ENCODE data around the gene NAE1. TPM values are rescaled to one million over a fixed set of nuclear protein-coding genes. Genes with fewer than 3 reads are reported as not detected.
A peak's percentile ranks its signal among the peaks of the same experiment; 100 is the strongest.

NAE1 gene
- total RNA-seq, 2 experiments from 2014 or later = 81.1 to 88.5 TPM

GRCh38 chr16:66847533-66848067, 16.8 kb upstream of the NAE1 start:
- H3K4me1 Mint-ChIP-seq = peaks cover 20% of the 10 kb centered on the region
- CTCF ChIA-PET = interaction anchor here (0.9 to 6.1 kb wide), 3 partner anchors 9 to 20 kb away, joined by 3 to 46 read pairs (median 6); partner anchors contain the start of gene NAE1
- DNase-seq (no peak), ATAC-seq (no peak)
- no peaks in the 10 kb centered on the region for H3K36me3 Mint-ChIP-seq
- H3K27ac Mint-ChIP-seq = no peak overlapping the region
- no peaks in the 10 kb centered on the region for H3K9me3 Mint-ChIP-seq (ENCODE audit: low read depth)
- H3K27me3 Mint-ChIP-seq = peaks cover 35% of the 10 kb centered on the region
- H3K4me3 Mint-ChIP-seq = no peak overlapping the region

GRCh38 chr16:66846831-66847230, 16.1 kb upstream of the NAE1 start:
- H3K9me3 Mint-ChIP-seq (ENCODE audit: low read depth) = no peaks in the 10 kb centered on the region
- CTCF ChIA-PET = interaction anchor here (0.9 to 6.1 kb wide), 3 partner anchors 10 to 21 kb away, joined by 3 to 46 read pairs (median 6); partner anchors contain the start of gene NAE1
- H3K4me3 Mint-ChIP-seq = no peak overlapping the region
- H3K36me3 Mint-ChIP-seq = no peaks in the 10 kb centered on the region
- H3K27me3 Mint-ChIP-seq = peaks cover 38% of the 10 kb centered on the region
- peaks cover 20% of the 10 kb centered on the region for H3K4me1 Mint-ChIP-seq
- no peak for ATAC-seq
- DNase-seq = no peak
- no peak overlapping the region for H3K27ac Mint-ChIP-seq

- CTCF ChIA-PET = interaction anchor here (2.2 to 6.1 kb wide), 2 partner anchors 10 to 22 kb away, joined by 6 to 46 read pairs; no protein-coding TSS in a partner anchor
- ATAC-seq (no peak), DNase-seq (no peak)
- H3K36me3 Mint-ChIP-seq = no peaks in the 10 kb centered on the region
- no peaks in the 10 kb centered on the region for H3K9me3 Mint-ChIP-seq (ENCODE audit: low read depth)
- peaks cover 20% of the 10 kb centered on the region for H3K4me1 Mint-ChIP-seq
- H3K27me3 Mint-ChIP-seq = peaks cover 43% of the 10 kb centered on the region
- H3K4me3 Mint-ChIP-seq = no peak overlapping the region
- H3K27ac Mint-ChIP-seq = no peak overlapping the region
Observed at GRCh38 chr16:66846266-66846665, 15.5 kb upstream of the NAE1 start.

DNA sequence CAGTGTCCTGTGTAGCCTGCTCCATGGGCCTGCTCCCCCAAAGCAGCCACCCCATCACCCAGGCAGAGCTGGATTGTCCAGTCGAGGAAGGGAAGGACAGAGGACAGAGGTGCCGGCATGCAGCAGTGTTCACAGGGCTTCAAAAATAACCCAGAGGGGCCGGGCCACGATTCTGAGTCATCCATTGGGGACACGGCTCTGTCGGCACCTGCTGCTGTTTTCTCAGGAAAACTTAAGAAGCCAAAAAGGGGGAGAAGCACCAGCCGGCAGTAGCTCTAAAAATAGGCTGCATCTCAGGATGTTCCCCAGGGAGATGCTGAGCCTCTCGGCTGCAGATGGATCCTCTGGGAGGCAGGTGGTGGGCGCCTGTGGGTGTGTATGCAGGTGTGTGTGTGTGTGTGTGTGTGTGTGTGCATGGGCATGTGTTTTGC, 15.0 kb upstream of the NAE1 start:
- Mint-ChIP-seq H3K4me1 (peaks cover 20% of the 10 kb centered on the region), H3K4me3 (no peak overlapping the region)

DNA sequence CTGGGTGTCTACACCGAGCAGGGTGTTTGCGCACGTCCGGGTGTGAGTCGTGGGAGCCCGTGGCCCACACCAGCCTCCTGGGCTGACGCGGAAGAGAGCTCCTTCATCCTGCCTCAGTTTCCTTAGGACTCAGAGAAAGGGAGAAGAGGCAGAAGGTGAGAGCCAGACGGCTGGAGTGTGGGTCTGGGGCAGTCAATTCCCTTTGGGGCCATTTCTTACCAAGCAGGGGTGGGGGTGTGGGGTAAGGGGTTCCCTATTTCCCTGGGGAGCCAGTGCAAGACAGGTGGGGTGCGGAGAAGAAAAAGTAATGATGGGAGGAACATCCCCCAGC, 14.3 kb upstream of the NAE1 start:
- CTCF ChIA-PET = interaction anchor here (2.5 to 5.4 kb wide), 2 partner anchors 15 to 23 kb away, joined by 12 to 47 read pairs; partner anchors contain the start of gene NAE1
- Mint-ChIP-seq H3K36me3 (no peaks in the 10 kb centered on the region), H3K4me1 (peaks cover 20% of the 10 kb centered on the region), H3K4me3 (peak overlapping the region; percentile 36), H3K27ac (no peak overlapping the region), H3K9me3 (ENCODE audit: low read depth) (no peaks in the 10 kb centered on the region), H3K27me3 (peaks cover 44% of the 10 kb centered on the region)
- ATAC-seq = peak; percentile 24
- DNase-seq = no peak

More for the DNA sequence above, 15.0 kb upstream of the NAE1 start:
- no peak for DNase-seq
- no peak for ATAC-seq
- H3K27me3 Mint-ChIP-seq = peaks cover 43% of the 10 kb centered on the region
- no peak overlapping the region for H3K27ac Mint-ChIP-seq
- H3K9me3 Mint-ChIP-seq (ENCODE audit: low read depth) = no peaks in the 10 kb centered on the region
- no peaks in the 10 kb centered on the region for H3K36me3 Mint-ChIP-seq
- CTCF ChIA-PET = interaction anchor here (5.4 kb wide), 1 partner anchor 15 kb away, joined by 47 read pairs; the partner anchor contains the start of gene NAE1

DNA sequence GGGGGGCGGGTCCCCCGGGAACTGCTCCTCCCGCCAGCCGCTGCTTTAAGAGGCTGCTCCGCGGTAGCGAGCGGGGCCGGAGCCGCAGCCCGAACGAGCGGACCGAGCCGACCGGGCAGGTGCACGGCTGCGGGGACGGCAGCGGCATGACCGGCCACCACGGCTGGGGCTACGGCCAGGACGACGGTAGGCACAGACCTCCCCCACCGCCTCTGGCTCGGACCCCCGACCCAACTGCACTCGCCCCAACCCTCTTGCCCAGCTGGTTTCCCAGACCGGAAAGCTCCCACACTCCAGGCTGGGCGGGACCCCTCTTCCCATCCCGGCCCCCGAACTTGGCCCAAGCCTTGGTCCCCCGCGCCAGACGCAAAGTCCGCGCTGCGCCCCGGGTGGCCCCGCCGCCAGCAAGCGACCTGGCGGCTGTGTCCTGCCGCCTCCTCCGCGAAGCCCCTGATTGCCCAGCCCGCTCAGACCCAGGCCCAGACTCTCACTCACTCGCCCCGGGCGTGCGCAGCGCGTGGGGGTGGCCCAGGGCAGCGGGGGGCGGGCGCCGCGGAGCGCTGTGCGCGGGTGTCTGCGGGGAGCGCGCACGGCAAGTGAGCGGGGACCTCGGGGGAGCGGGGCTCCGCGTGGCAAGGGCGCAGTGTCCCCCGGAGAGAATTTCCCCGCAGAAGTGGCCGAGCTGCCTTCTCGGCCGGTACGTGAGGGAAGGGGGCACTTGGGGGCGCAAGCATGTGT, 13.7 kb upstream of the NAE1 start, which contains the start of gene CA7:
Gene CA7, plus strand, starts transcription at position 73 of the 738 bp plus-strand sequence. Its CDS starts 74 bp downstream, at position 147.
- CTCF ChIA-PET = interaction anchor here (2.5 to 5.4 kb wide), 2 partner anchors 14 to 23 kb away, joined by 12 to 47 read pairs; partner anchors contain the start of gene NAE1
- Mint-ChIP-seq H3K4me3 (peak within 1 kb of the TSS; percentile 36), H3K36me3 (no peaks in the 10 kb centered on the region), H3K27me3 (peaks cover 50% of the 10 kb centered on the region), H3K9me3 (ENCODE audit: low read depth) (no peaks in the 10 kb centered on the region), H3K27ac (no peak within 1 kb of the TSS), H3K4me1 (peaks cover 20% of the 10 kb centered on the region)
- peak; percentile 39 for ATAC-seq
- no peak for DNase-seq

- peaks cover 20% of the 10 kb centered on the region for H3K4me1 Mint-ChIP-seq
- no peak overlapping the region for H3K27ac Mint-ChIP-seq
- H3K27me3 Mint-ChIP-seq = peaks cover 55% of the 10 kb centered on the region
- H3K9me3 Mint-ChIP-seq (ENCODE audit: low read depth) = no peaks in the 10 kb centered on the region
- DNase-seq (no peak), ATAC-seq (no peak)
- CTCF ChIA-PET = interaction anchor here (2.5 to 5.4 kb wide), 2 partner anchors 14 to 24 kb away, joined by 12 to 47 read pairs; partner anchors contain the start of gene NAE1
- H3K4me3 Mint-ChIP-seq = no peak overlapping the region
- H3K36me3 Mint-ChIP-seq = no peaks in the 10 kb centered on the region
Observed at GRCh38 chr16:66844009-66844341, 13.2 kb upstream of the NAE1 start.

DNA sequence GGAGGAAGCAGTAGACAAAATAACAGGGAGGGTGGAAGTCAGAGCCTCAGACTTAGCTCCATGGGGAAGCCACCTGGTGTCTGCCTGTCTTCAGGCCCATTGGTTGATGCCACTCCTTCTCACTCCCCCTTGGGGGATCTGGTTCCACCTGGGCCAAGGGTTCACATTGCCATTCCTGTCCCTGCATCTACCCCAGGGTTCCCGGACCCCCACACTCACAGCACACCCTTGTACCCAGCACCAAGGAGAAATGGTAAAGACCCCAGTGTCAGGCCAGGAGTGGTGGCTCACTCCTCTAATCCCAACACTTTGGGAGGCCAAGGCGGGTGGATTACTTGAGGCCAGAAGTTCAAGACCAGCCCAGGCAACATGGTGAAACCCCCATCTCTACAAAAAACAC, 12.4 kb upstream of the NAE1 start:
- no peaks in the 10 kb centered on the region for H3K36me3 Mint-ChIP-seq
- ATAC-seq (no peak), DNase-seq (peak; percentile 31)
- H3K4me1 Mint-ChIP-seq = peaks cover 16% of the 10 kb centered on the region
- no peak overlapping the region for H3K4me3 Mint-ChIP-seq
- H3K27me3 Mint-ChIP-seq = peaks cover 63% of the 10 kb centered on the region
- no peaks in the 10 kb centered on the region for H3K9me3 Mint-ChIP-seq (ENCODE audit: low read depth)
- no peak overlapping the region for H3K27ac Mint-ChIP-seq
- CTCF ChIA-PET = interaction anchor here (2.5 to 5.4 kb wide), 2 partner anchors 13 to 25 kb away, joined by 12 to 47 read pairs; partner anchors contain the start of gene NAE1

DNA sequence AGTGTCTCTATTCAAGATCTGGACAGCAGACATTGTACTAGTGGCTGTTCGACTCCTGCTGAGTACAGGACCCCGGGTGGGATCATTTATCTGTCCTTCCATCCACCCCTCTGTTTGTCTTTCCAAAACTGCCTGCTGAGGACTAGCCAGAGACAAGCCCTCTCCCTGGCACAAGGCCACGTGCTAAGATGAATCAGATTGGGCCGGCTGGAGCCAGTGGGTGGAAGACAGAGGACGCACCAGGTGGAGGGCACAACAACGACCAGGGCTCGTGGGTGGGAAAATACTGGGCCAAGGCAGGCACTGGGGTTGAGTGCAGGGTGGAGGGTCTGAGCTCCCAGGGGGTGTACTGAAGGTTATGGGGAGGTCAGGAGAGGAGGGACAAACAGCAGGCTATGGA, 12.0 kb upstream of the NAE1 start:
- no peak for ATAC-seq
- H3K36me3 Mint-ChIP-seq = no peaks in the 10 kb centered on the region
- no peak overlapping the region for H3K27ac Mint-ChIP-seq
- H3K27me3 Mint-ChIP-seq = peaks cover 65% of the 10 kb centered on the region
- no peaks in the 10 kb centered on the region for H3K9me3 Mint-ChIP-seq (ENCODE audit: low read depth)
- CTCF ChIA-PET = interaction anchor here (1.1 to 5.4 kb wide), 3 partner anchors 12 to 30 kb away, joined by 3 to 47 read pairs (median 12); partner anchors contain the start of gene NAE1
- no peak overlapping the region for H3K4me3 Mint-ChIP-seq
- peaks cover 13% of the 10 kb centered on the region for H3K4me1 Mint-ChIP-seq
- peak; percentile 34 for DNase-seq

DNA sequence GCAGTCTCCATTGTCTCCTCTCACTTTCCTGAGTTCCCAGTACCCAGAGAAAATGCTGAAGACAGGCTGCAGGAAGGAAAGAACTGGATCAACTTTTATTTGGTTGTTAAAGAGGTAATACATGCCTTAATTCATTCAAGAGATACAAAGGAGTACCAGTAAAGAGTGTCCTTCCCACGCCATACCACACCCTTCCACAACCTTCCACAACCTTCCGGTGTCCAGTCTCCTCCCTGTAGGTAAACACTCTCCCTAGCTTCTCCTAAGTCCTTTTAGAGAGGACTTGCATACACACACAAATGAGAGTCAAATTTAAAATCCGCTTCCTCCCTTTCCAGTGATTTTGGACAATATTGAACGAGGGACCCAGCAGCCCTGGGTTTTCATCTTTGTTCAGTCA, 10.6 kb upstream of the NAE1 start:
- H3K27me3 Mint-ChIP-seq = peaks cover 71% of the 10 kb centered on the region
- peak; percentile 30 for DNase-seq
- no peak overlapping the region for H3K4me3 Mint-ChIP-seq
- peaks cover 9% of the 10 kb centered on the region for H3K4me1 Mint-ChIP-seq
- H3K27ac Mint-ChIP-seq = no peak overlapping the region
- no peak for ATAC-seq
- H3K36me3 Mint-ChIP-seq = no peaks in the 10 kb centered on the region
- no peaks in the 10 kb centered on the region for H3K9me3 Mint-ChIP-seq (ENCODE audit: low read depth)
- CTCF ChIA-PET = interaction anchor here (1.1 to 5.4 kb wide), 3 partner anchors 11 to 88 kb away, joined by 3 to 47 read pairs (median 4); partner anchors contain the start of gene NAE1

- no peak for ATAC-seq
- Mint-ChIP-seq H3K4me3 (no peak overlapping the region), H3K9me3 (ENCODE audit: low read depth) (no peaks in the 10 kb centered on the region), H3K27ac (no peak overlapping the region), H3K27me3 (peaks cover 66% of the 10 kb centered on the region), H3K36me3 (no peaks in the 10 kb centered on the region), H3K4me1 (peaks cover 9% of the 10 kb centered on the region)
- CTCF ChIA-PET = interaction anchor here (5.4 kb wide), 1 partner anchor 11 kb away, joined by 47 read pairs; the partner anchor contains the start of gene NAE1
- DNase-seq = no peak
Observed at GRCh38 chr16:66840883-66841282, 10.1 kb upstream of the NAE1 start.

- CTCF ChIA-PET = interaction anchor here (0.6 to 8.7 kb wide), 4 partner anchors 9 to 45 kb away, joined by 3 to 160 read pairs (median 4); partner anchors contain the start of gene PDP2
- ATAC-seq (no peak), DNase-seq (peak; percentile 19)
- Mint-ChIP-seq H3K4me3 (no peak overlapping the region), H3K36me3 (no peaks in the 10 kb centered on the region), H3K4me1 (peaks cover 11% of the 10 kb centered on the region), H3K9me3 (ENCODE audit: low read depth) (no peaks in the 10 kb centered on the region), H3K27me3 (peaks cover 26% of the 10 kb centered on the region), H3K27ac (no peak overlapping the region)
Observed at GRCh38 chr16:66834746-66835145, 4.0 kb upstream of the NAE1 start.

DNA sequence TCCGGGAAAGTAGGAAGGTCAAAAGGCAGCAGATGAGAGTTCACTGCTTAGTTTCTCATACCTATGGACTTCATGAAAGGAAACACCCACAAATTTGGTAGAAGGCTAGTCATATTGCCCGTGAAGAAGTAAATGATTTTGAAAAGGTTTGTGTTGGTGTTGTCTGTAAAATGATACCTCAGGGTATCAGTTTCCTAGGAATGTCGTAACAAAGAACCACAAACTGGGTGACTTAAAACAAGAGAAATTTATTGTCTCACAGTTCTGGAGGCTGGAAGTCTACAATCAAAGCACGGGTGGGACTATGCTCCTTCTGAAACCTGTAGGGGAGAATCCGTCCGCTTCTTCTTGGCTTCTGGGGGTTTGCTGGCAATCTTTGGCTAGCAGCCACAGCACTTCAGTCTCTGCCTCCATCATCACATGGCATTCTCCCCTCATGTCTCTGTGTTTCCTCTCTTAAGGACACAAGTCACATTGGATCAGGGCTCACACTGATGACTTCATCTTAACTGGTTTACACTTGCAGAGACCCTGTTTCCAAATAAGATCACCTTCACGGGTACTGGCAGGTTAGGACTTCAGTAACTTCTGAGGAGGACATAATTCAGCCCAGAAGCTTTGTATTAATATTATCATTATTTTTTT, 2.0 kb upstream of the NAE1 start:
- Mint-ChIP-seq H3K9me3 (ENCODE audit: low read depth) (no peaks in the 10 kb centered on the region), H3K4me1 (peaks cover 29% of the 10 kb centered on the region), H3K4me3 (no peak overlapping the region), H3K27me3 (peaks cover 8% of the 10 kb centered on the region), H3K27ac (no peak overlapping the region), H3K36me3 (peaks cover 4% of the 10 kb centered on the region)
- CTCF ChIA-PET = interaction anchor here (4.4 to 8.7 kb wide), 3 partner anchors 11 to 41 kb away, joined by 47 to 160 read pairs (median 63); partner anchors contain the start of gene CA7
- ATAC-seq (no peak), DNase-seq (no peak)
